GM11168 (cell line): ENCODE measurements around the gene TRMU.
"Not testable (repeated sequence)": the region's sequence is repeated elsewhere in the genome, so short reads cannot be mapped to it uniquely, and the experiment has no call there.

Experiments used
- in situ Hi-C: fragments of 300-500 bp; cut with MboI; formaldehyde crosslinking; loops from one replicate; pipeline ENCODE4 v1.12.0; 2022; ENCODE audit warnings: low sequenced_read_pairs; ENCODE audit not compliant: unreplicated experiment

The TRMU gene

GRCh38 chr22:46379066-46379930 lies 43.8 kb downstream of the TRMU start:
- in situ Hi-C loops = no loop called here

DNA sequence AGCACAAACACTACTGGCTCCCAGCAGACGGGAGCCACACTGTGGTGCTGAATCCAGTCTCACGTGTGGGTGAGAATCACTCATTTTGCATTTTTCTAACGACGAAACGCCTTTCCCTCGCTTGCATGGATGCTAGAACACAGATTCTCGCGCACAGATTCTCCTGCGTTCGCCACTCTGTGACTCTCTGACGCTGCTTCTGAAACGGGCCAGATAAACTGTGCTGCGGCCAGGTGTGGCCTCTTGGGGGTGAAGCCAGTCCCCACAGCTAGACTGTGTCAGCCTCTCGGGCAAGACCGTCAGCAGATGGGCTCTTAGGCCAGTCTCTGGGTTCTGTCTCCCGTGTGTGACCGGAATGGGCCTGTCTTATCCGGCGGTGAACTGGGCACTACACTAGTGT lies 44.6 kb downstream of the TRMU start:
- in situ Hi-C loops = no loop called here

DNA sequence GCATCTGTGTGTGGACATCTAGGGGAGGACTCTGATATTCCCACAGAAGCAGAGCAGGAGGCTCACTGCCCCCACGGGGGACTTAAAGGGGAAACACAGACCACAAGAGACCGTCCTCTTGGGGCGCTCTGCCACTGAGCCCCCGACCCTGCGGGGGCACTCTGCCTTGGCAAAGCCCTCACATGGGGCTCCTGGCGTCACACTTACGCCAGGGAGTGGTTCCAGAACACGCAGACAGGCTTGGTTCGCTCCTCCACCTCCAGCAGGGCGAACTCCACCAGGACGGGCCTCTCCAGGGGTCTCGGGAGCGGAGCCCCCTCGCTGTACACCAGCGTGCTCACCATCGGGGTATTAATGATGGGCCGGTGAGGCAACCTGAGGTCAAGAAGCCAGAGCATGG lies 45.1 kb downstream of the TRMU start:
- in situ Hi-C loops = no loop called here

GRCh38 chr22:46381142-46381541 lies 45.6 kb downstream of the TRMU start:
- in situ Hi-C loops = no loop called here

- in situ Hi-C loops = no loop called here
These were observed 46.2 kb downstream of the TRMU start for GRCh38 chr22:46381731-46382130.

DNA sequence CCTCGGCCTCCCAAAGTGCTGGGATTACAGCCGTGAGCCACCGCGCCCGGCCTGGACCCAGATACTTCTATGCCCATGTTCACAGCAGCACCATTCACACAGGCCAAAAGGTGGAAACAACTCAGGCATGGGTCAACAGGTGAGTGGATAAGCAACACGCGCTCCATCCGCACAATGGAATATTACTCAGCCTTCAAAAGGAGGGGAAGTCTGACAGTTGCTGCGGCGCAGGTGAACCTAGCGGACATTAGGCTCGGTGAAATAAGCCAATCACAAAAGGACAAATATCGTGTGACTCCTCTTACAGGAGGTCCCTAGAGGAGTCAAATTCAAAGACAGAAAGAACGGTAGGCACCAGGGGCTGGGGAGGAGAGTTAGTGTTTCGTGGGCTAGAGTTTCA lies 47.0 kb downstream of the TRMU start:
- in situ Hi-C loops = no loop called here

- in situ Hi-C loops = no loop called here
These were observed 50.8 kb downstream of the TRMU start for GRCh38 chr22:46386312-46386711.

DNA sequence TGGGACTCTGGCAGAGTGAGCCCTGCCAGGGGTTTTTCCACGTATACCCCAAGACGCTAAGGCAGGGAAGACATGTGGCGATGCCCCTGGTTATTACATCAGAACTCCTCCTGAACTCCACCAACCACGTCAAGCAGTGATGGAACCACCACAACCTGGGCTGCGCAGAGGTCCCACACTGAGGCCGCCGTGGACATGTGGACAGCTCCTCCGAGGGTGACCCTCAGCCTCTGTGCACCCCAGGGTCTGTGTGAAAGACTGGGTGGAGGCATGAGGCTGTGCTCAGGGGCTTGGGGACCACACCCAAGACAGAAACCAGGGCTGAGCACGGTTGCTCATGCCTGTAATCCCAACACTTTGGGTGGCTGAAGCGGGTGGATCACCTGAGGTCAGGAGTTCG lies 52.2 kb downstream of the TRMU start:
- in situ Hi-C loops = no loop called here

- in situ Hi-C loops = no loop called here
These were observed 53.1 kb downstream of the TRMU start for GRCh38 chr22:46388647-46389046.

- in situ Hi-C loops = no loop called here
These were observed 53.6 kb downstream of the TRMU start for GRCh38 chr22:46389081-46389480.

DNA sequence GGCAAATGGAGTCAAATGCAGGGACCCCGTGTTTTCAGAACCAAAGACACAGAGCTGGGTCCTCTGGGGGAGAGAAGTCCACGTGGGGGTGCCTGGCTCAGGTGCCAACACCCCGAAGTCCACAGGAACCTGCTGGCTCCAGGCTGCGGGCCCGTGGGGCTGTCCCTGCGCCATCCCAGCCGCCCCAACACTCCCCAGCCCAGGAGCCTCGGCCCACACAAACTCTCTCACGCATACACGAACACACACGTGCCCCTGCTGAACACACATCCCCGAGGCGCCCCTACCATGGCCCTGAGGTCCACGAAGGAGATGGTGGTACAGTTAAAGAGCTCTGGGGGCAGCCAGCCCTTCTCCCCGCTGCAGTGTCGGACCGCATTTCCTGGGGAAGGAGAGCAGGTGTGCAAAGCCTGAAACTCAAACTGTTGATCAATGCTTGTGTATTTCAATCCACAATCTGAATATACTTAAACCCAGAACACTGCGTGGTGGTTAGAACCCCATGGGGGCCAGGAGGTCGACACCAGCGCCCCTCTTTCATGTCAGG lies 54.7 kb downstream of the TRMU start:
- in situ Hi-C loops = no loop called here

DNA sequence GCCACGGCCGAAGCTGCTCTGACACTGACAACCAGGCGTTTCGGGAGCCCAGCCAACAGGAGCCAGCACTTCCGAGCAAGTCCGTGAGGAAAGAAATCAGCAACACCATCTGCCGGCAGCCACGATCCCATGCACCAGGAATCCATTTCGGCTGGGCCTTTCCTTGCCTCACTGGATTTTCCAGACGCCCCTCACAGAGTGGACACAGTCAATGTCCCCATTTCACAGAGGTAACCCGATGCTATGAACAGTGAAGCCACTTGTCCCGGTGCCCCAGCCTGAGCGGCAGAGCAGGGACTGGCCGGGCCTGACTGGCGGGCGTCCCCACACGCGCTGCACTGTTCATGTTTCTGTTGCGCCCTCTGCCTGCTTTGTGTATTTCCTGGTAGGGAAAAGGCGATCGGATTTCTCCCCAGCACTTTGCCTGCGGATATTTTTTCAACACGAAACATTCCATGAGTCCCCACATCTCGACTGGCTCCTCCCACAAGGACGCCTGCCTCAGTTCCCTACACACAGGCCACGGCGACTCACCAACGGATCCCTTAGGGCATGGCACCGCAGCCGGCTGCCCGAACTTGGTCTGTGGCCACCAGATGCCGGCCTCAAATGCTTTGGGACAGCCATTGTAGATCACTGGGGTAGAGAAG lies 55.3 kb downstream of the TRMU start:
- in situ Hi-C loops = no loop called here

DNA sequence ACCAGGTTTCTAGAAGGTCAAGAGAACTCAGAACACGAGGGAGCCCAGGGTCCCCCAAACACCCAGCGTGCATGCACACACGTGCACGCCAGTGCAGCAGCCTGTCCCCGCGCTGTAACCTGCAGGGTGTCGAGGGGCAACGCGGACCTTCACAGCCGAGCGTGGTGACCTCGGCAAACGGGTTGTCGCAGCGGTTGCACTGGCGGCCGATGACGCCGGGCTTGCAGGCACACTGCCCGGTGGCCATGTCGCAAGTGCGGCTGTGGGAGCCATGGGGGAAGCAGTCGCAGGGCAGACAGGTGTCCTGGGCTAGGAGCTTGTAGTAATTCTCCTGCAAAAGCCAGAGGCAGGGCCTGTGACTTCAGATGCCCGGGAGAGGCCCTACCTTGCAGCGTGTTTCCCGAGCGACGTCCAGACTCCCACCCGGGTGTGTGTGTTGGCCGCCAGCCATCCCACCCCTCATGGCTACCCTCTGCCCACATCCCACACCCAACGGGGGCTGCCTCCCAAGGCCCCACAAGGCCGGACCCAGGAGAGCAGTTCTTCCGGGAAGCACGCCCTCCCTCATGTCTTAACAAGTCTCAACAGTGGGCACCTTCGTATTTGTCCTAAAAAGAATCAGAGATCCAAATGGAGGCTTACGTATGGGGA lies 56.1 kb downstream of the TRMU start:
- in situ Hi-C loops = no loop called here

DNA sequence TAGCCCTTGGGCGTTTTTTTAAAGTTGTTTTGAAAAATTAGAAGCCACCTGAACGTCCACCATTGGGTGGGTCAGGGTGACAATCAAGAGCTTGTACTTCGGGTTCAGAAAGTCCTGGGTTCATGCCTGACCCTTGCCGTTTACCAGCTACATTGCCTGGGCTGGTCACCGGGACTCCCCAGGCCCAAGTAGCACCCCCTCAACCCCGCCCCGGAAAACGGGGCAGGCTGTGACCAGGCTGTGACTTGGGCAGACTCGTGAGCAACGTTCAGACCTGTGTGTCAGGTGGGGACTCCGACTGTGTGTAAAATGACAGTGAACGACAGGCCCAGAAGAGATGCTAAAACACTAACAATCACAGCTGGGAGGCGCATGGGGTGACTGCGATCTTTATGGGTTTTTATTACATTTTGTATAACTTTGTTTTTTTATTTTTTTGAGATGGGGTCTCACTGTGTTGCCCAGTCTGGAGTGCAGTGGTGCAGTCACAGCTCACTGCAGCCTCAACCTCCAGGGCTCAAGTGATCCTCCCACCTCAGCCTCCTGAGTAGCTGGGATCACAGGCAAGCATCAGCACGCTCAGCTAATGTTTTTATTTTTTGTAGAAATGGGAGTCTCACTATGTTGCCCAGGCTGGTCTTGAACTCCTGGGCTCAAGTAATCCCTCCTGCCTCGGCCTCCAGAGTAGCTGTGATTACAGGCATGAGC lies 56.8 kb downstream of the TRMU start:
- in situ Hi-C loops = no loop called here

DNA sequence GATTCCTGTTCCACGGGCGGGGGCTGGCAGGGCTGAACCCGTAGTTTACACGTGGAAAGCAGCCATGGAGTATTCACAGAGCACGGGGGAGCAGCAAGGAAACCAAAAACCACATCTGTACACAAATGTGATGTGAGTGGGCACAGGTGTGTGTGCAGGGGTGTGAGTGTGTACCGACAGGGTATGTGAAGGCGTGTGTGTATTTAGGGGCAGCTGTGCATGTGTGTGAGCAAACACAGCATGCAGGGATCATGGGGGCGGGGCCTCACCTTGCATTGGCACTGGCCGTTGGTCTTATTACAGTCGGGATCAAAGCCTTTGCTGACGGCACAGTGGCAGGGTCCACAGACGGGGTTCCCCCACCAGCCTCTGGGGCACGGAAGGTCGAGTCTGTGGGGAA lies 58.4 kb downstream of the TRMU start:
- in situ Hi-C loops = no loop called here

DNA sequence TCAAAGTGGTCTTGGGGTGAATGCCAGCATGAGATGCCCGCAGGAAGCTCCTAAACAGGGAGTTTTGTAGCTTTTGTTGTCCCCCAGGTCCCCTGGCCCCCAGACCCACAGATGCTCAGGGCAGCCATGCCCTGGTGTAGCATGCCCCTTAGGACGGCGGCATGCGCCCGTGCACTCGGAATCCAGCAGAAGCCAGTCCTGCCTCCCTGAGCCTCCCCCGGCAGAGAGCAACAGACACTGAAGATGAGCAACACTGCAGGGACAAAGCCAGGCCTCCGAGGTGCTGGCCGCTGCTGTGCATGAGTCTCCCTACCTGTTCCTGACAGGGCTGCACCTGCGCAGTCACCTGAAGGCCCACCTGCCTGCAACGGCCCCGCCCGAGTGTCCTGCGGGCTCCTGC lies 59.1 kb downstream of the TRMU start:
- in situ Hi-C loops = no loop called here

- in situ Hi-C loops = no loop called here
These were observed 59.6 kb downstream of the TRMU start for GRCh38 chr22:46395145-46395544.

GRCh38 chr22:46397049-46397448 lies 61.5 kb downstream of the TRMU start:
- in situ Hi-C loops = not testable (repeated sequence)

DNA sequence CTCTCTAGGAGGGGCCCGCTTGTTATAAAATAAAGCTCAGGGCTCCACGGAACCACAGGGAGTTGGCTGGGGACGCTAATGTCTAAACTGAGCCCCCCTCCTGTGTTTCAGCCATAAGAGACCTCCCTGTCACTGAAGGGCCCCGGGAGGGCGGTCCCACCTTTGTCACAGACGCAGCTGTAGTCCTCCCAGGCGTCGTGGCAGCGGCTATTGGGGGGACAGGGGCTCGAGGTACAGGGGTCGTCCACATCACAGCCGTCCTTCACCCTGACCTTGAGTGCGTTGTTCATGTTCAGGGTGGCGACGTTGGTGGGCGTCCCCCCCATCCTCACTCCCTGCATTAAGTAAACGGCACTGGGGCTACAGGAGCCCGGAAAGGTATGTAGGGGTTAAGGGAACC lies 62.0 kb downstream of the TRMU start:
- in situ Hi-C loops = no loop called here

- in situ Hi-C loops = no loop called here
These were observed 62.4 kb downstream of the TRMU start for GRCh38 chr22:46397951-46398350.
